HG03575 (cell line): ENCODE measurements around the gene ZNF33B.

Source experiments
- ATAC-seq: cut with Tn5 transposase; IDR thresholded peaks from one replicate; pipeline ENCODE4 v1.9.1; 2021; ENCODE audit not compliant: unreplicated experiment, insufficient number of reproducible peaks, low FRiP score; ENCODE audit errors: extremely low read depth

Gene ZNF33B

GRCh38 chr10:42544945-42545344 lies 93.4 kb downstream of the ZNF33B start:
- ATAC-seq, result no peak

GRCh38 chr10:42543840-42544372 lies 94.5 kb downstream of the ZNF33B start:
- ATAC-seq, result no peak
